ENCODE data around the gene MYO18B.

Gene MYO18B

GRCh38 chr22:25828422-25828821 lies 86.4 kb downstream of the MYO18B start:
- DNase-seq: no peak

- no peak for DNase-seq
These were observed 87.2 kb downstream of the MYO18B start for GRCh38 chr22:25829237-25829636.

- peak; percentile 31 to 38 for DNase-seq
These were observed 88.1 kb downstream of the MYO18B start for GRCh38 chr22:25829808-25830777.

GRCh38 chr22:25833091-25833490 lies 91.1 kb downstream of the MYO18B start:
- DNase-seq: no peak

GRCh38 chr22:25833676-25834075 lies 91.7 kb downstream of the MYO18B start:
- DNase-seq: no peak

- DNase-seq: no peak
These were observed 92.5 kb downstream of the MYO18B start for GRCh38 chr22:25834490-25834889.

- DNase-seq: no peak
These were observed 93.4 kb downstream of the MYO18B start for GRCh38 chr22:25835348-25835747.

GRCh38 chr22:25837288-25837900 lies 95.4 kb downstream of the MYO18B start:
- DNase-seq: no peak

- DNase-seq: no peak
These were observed 97.2 kb downstream of the MYO18B start for GRCh38 chr22:25838960-25839741.

- no peak for DNase-seq
These were observed 97.8 kb downstream of the MYO18B start for GRCh38 chr22:25839755-25840154.

GRCh38 chr22:25840167-25840566 lies 98.2 kb downstream of the MYO18B start:
- no peak for DNase-seq

GRCh38 chr22:25840891-25841290 lies 98.9 kb downstream of the MYO18B start:
- DNase-seq: no peak

- DNase-seq: no peak
These were observed 99.8 kb downstream of the MYO18B start for GRCh38 chr22:25841775-25842174.

GRCh38 chr22:25843660-25844405 lies 101.8 kb downstream of the MYO18B start:
- DNase-seq: no peak

GRCh38 chr22:25844601-25845000 lies 102.6 kb downstream of the MYO18B start:
- no peak for DNase-seq

GRCh38 chr22:25845985-25846745 lies 104.2 kb downstream of the MYO18B start:
- DNase-seq: no peak

- DNase-seq: no peak
These were observed 105.5 kb downstream of the MYO18B start for GRCh38 chr22:25847451-25847850.

- DNase-seq: no peak
These were observed 107.0 kb downstream of the MYO18B start for GRCh38 chr22:25848954-25849353.

GRCh38 chr22:25849522-25849921 lies 107.5 kb downstream of the MYO18B start:
- DNase-seq: no peak

GRCh38 chr22:25852223-25852622 lies 110.2 kb downstream of the MYO18B start:
- no peak for DNase-seq

- no peak for DNase-seq
These were observed 111.1 kb downstream of the MYO18B start for GRCh38 chr22:25853078-25853477.

Data from SHP77 (cell line).